SU-DHL-6 (cell line): Measurements from ENCODE around the gene LVRN.

Experiments
- EZH2phosphoT487 ChIP-seq: fragments of 200-600 bp; sonication (generic), shearing (Covaris generic); conservative IDR thresholded peaks from 2 replicates; pipeline ENCODE4 v1.6.1; 2018; ENCODE audit warnings: mild to moderate bottlenecking, antibody characterized with exemption, low read length, moderate library complexity, mixed read lengths
- TF ChIP-seq, protein P1 (sequence below): fragments of 200-600 bp; sonication (generic); IDR thresholded peaks from one replicate; pipeline ENCODE4 v1.5.1; 2017; ENCODE audit warnings: antibody characterized with exemption, mild to moderate bottlenecking, low read length, moderate library complexity; ENCODE audit not compliant: insufficient read depth, poor library complexity, severe bottlenecking

DNA sequence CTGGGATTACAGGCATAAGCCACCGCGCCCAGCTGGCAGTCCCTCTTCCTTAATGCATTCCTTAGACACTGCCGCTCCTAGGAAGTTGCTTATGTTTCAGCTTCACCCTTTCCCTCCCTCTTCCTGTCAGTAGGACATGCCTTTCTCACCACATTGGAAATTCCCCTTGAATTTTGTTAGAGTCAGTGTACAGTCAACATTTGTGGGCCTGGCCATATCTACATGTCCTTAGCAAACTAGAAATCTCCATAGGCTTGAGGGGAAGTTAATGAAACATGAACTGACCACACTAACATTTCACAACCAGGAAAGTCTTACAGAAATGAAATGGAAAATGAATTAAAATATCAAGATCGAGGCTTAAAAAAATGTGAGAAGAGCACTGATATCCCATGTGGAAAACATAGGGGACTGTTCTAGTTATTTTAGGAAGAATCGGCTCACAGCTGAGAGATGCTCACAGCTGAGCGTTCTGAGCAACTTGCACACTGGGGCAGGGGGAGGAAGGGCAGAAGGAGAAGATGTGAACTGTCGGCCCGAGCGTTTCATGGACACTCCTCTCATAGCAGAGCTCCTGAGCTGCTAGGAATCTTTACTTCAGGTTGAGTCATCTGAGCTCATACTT, 21.1 kb upstream of the LVRN start:
- TF ChIP-seq, protein P1, sequence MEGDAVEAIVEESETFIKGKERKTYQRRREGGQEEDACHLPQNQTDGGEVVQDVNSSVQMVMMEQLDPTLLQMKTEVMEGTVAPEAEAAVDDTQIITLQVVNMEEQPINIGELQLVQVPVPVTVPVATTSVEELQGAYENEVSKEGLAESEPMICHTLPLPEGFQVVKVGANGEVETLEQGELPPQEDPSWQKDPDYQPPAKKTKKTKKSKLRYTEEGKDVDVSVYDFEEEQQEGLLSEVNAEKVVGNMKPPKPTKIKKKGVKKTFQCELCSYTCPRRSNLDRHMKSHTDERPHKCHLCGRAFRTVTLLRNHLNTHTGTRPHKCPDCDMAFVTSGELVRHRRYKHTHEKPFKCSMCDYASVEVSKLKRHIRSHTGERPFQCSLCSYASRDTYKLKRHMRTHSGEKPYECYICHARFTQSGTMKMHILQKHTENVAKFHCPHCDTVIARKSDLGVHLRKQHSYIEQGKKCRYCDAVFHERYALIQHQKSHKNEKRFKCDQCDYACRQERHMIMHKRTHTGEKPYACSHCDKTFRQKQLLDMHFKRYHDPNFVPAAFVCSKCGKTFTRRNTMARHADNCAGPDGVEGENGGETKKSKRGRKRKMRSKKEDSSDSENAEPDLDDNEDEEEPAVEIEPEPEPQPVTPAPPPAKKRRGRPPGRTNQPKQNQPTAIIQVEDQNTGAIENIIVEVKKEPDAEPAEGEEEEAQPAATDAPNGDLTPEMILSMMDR, result no peak
- TF ChIP-seq EZH2phosphoT487, result no peak
